Placental epithelial cell (primary cell): ENCODE measurements around the gene DCST2. TPM values are rescaled to one million over a fixed set of nuclear protein-coding genes. Genes with fewer than 3 reads are reported as not detected.

Experiments used
- small RNA-seq: library from RNA; depleted of rRNA; stranded (forward); fragments of <200 nt; gene quantifications from one replicate; pipeline ENCODE3, GENCODE V24; 2012
- total RNA-seq: library from RNA; depleted of rRNA; stranded (reverse); fragments of >200 nt; gene quantifications from 2 replicates; pipeline ENCODE4 v1.2.3, GENCODE V29; 2012

The DCST2 gene
- total RNA-seq: 0.43 and 2.4 TPM in 2 replicates

GRCh38 chr1:155033524-155033923 lies at the start of gene DCST2, which contains the start of gene DCST1:
Gene DCST2, minus strand, starts transcription at chr1:155033781. Its CDS starts 80 bp downstream, at chr1:155033701.
Gene DCST1, plus strand, starts transcription at chr1:155033824. Its CDS starts 213 bp downstream, at chr1:155034037.

GRCh38 chr1:155078469-155079209 lies 45.1 kb upstream of the DCST2 start, which contains the start of gene EFNA3:
Gene EFNA3, plus strand, starts transcription at chr1:155078837. Its CDS starts 105 bp downstream, at chr1:155078942.

GRCh38 chr1:155063550-155064110 lies 30.0 kb upstream of the DCST2 start, which contains the start of gene EFNA4:
Gene EFNA4, plus strand, starts transcription at chr1:155063740. Its CDS starts 84 bp downstream, at chr1:155063824.

GRCh38 chr1:155050560-155051341 lies 17.2 kb upstream of the DCST2 start, which contains the start of gene ADAM15:
Gene ADAM15, plus strand, starts transcription at chr1:155051316. Its CDS starts 71 bp downstream, at chr1:155051387.

GRCh38 chr1:155002464-155003226 lies 30.9 kb downstream of the DCST2 start, which contains the start of gene ZBTB7B:
Gene ZBTB7B, plus strand, starts transcription at chr1:155002802. Its CDS starts 11,859 bp downstream, at chr1:155014661.

GRCh38 chr1:154993572-154994268 lies 39.9 kb downstream of the DCST2 start, which contains the start of gene LENEP:
Gene LENEP, plus strand, starts transcription at chr1:154993586. Its CDS starts 22 bp downstream, at chr1:154993608.

GRCh38 chr1:154982897-154983648 lies 50.5 kb downstream of the DCST2 start, which contains the start of gene FLAD1:
Gene FLAD1, plus strand, starts transcription at chr1:154983344. Its CDS starts 351 bp downstream, at chr1:154983695.

GRCh38 chr1:154974102-154974807 lies 59.3 kb downstream of the DCST2 start, which contains the start of gene CKS1B:
Gene CKS1B, plus strand, starts transcription at chr1:154974681. Its CDS starts 65 bp downstream, at chr1:154974746.

GRCh38 chr1:154970631-154971340 lies 62.8 kb downstream of the DCST2 start, which contains the start of gene SHC1:
Gene SHC1, minus strand, starts transcription at chr1:154970747. Its CDS starts 221 bp downstream, at chr1:154970526.

Small RNAs within 50 kb of the gene (small RNA-seq; reads per million reads assigned to genes)
- not detected for gene MIR4258

Other genes starting within 250 kb of the DCST2 start
- under 0.01 TPM in 2 replicates for gene KCNN3, start 163.5 kb downstream of the DCST2 start, total RNA-seq
- 5.0 and 6.3 TPM in 2 replicates for gene PMVK, start 97.1 kb downstream of the DCST2 start, total RNA-seq
- gene PBXIP1, start 77.7 kb downstream of the DCST2 start, total RNA-seq: 48.5 and 97.4 TPM in 2 replicates
- gene PYGO2, start 72.0 kb downstream of the DCST2 start, total RNA-seq: 21.8 and 22.4 TPM in 2 replicates
- gene SHC1, start 63.0 kb downstream of the DCST2 start, total RNA-seq: 138 and 239 TPM in 2 replicates
- 41.0 and 43.2 TPM in 2 replicates for gene CKS1B, start 59.1 kb downstream of the DCST2 start, total RNA-seq
- gene FLAD1, start 50.4 kb downstream of the DCST2 start, total RNA-seq: 20.0 and 31.0 TPM in 2 replicates
- 3.9 TPM in 1 of 2 replicates, not detected in the other for gene LENEP, start 40.2 kb downstream of the DCST2 start, total RNA-seq
- gene ZBTB7B, start 31.0 kb downstream of the DCST2 start, total RNA-seq: 26.3 and 29.4 TPM in 2 replicates
- 0.22 TPM in 1 of 2 replicates, not detected in the other for gene DCST1, start within 50 bp of the DCST2 start, total RNA-seq
- gene ADAM15, start 17.5 kb upstream of the DCST2 start, total RNA-seq: 110 and 156 TPM in 2 replicates
- 7.9 and 10.2 TPM in 2 replicates for gene EFNA4, start 30.0 kb upstream of the DCST2 start, total RNA-seq
- 2.0 and 3.5 TPM in 2 replicates for gene EFNA3, start 45.1 kb upstream of the DCST2 start, total RNA-seq
- 18.8 and 59.3 TPM in 2 replicates for gene EFNA1, start 94.1 kb upstream of the DCST2 start, total RNA-seq
- 29.8 and 44.9 TPM in 2 replicates for gene SLC50A1, start 102.1 kb upstream of the DCST2 start, total RNA-seq
- 40.8 and 47.1 TPM in 2 replicates for gene DPM3, start 106.8 kb upstream of the DCST2 start, total RNA-seq
- 98.0 and 123 TPM in 2 replicates for gene KRTCAP2, start 139.5 kb upstream of the DCST2 start, total RNA-seq
- gene TRIM46, start 140.1 kb upstream of the DCST2 start, total RNA-seq: 1.5 and 1.6 TPM in 2 replicates
- gene THBS3, start 174.1 kb upstream of the DCST2 start, total RNA-seq: 226 and 607 TPM in 2 replicates
- 27.9 and 69.6 TPM in 2 replicates for gene MTX1, start 174.9 kb upstream of the DCST2 start, total RNA-seq
- gene ENTREP3, start 221.7 kb upstream of the DCST2 start, total RNA-seq: 9.0 and 10.7 TPM in 2 replicates
- gene SCAMP3, start 228.6 kb upstream of the DCST2 start, total RNA-seq: 25.5 and 63.8 TPM in 2 replicates
- gene CLK2, start 239.7 kb upstream of the DCST2 start, total RNA-seq: 30.8 and 37.7 TPM in 2 replicates
- 2.2 and 4.7 TPM in 2 replicates for gene HCN3, start 243.7 kb upstream of the DCST2 start, total RNA-seq